Uterus (tissue), 4 donors: ENCODE results near the gene SLC17A7. TPM values are rescaled to one million over a fixed set of nuclear protein-coding genes. Genes with fewer than 3 reads are reported as not detected.
"Not testable (repeated sequence)": the region's sequence is repeated elsewhere in the genome, so short reads cannot be mapped to it uniquely, and the experiment has no call there.

Experiments
- DNase-seq, 2 donors: peaks; one replicate each; pipeline ENCODE4 v3.0.0-alpha.2; 2019 to 2020
- H3K27ac ChIP-seq, 2 donors: fragments of 200-600 bp; sonication (generic); 1 replicate in 1 of 2; 2 replicates in 1 of 2; pipeline ENCODE4 v1.5.1; 2016 to 2018
- H3K27me3 ChIP-seq, 2 donors: fragments of 200-600 bp; sonication (generic); one replicate each; pipeline ENCODE4 v1.5.1; 2018 to 2019; ENCODE audit warnings: control low read depth in 1 of 2
- H3K36me3 ChIP-seq, 2 donors: fragments of 200-600 bp; sonication (generic); one replicate each; pipeline ENCODE4 v1.5.1; 2019; ENCODE audit warnings: control low read depth in 1 of 2
- H3K4me1 ChIP-seq, 2 donors: fragments of 200-600 bp; sonication (generic); one replicate each; pipeline ENCODE4 v1.5.1; 2018 to 2019; ENCODE audit warnings: control low read depth in 1 of 2
- H3K4me3 ChIP-seq, 2 donors: fragments of 200-600 bp; sonication (generic); 1 replicate in 1 of 2; 2 replicates in 1 of 2; pipeline ENCODE4 v1.5.1; 2018 to 2019; ENCODE audit warnings: mild to moderate bottlenecking in 1 of 2
- H3K9me3 ChIP-seq, 2 donors: fragments of 200-600 bp; sonication (generic); one replicate each; pipeline ENCODE4 v1.5.1; 2019; ENCODE audit warnings: control low read depth in 1 of 2
- POLR2A ChIP-seq, 2 donors: fragments of 450-650 bp; IDR thresholded peaks; one replicate each; pipeline ENCODE4 v1.6.1; 2016; ENCODE audit warnings: antibody characterized with exemption in 2 of 2, mild to moderate bottlenecking in 1 of 2, moderate library complexity in 1 of 2
- intact Hi-C: fragments of 100-400 bp; cut with DNase I; formaldehyde crosslinking; loops from one replicate; pipeline ENCODE4 v1.15.1; 2023; ENCODE audit warnings: low total_unique reads
- total RNA-seq, 4 donors: library from RNA; depleted of rRNA in 3 of 4; stranded (reverse); fragments of >200 nt in 3 of 4; gene quantifications; one replicate each; pipeline versions ENCODE4 v1.1.0 to v1.2.4, GENCODE V29; 2014 to 2023
- TF ChIP-seq, protein P1 (sequence below), 4 experiments: fragments of 200-600 bp in 2 of 4; fragments of 450-650 bp in 2 of 4; sonication (generic) in 2 of 4; IDR thresholded peaks; one replicate each; pipeline ENCODE4 v1.5.1; 2016 to 2019; ENCODE audit warnings: antibody characterized with exemption in 4 of 4, mild to moderate bottlenecking in 2 of 4, moderate library complexity in 1 of 4
- donor health status: DM: yes; HTN: yes; CAD: no.

Gene SLC17A7
- total RNA-seq, 4 donors from 2014 or later: 1.3 to 5.6 (median 1.9) TPM; not detected in 1

DNA sequence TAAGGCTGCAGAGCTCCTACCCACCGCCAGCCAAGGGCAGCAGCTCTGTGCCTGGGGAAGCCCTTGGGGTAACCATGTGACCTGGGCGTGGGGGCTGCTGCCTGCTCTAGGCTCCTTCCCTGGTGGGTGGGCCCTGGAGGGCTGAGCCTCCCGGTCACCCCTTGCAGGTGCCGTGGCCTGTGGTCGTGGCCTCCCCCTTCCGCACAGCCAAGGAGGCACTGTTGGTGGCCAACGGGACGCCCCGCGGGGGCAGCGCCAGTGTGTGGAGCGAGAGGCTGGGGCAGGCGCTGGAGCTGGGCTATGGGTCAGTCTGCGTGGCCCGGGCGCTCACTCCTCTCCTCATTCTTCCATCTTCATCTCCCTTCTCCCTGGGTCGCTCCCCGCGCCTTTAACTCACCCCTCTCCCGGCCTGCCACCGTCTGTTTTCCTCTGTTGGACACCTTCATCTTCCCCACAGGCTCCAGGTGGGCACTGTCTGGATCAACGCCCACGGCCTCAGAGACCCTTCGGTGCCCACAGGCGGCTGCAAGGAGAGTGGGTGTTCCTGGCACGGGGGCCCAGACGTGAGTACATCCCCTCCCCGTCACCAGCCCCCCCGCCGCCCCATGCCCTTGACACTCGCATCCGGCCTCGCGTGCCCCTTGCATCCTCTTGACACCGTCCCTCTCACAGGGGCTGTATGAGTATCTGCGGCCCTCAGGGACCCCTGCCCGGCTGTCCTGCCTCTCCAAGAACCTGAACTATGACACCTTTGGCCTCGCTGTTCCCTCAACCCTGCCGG is 22.8 kb upstream of the SLC17A7 start:
- no peaks in the 10 kb centered on the region for H3K36me3 ChIP-seq

DNA sequence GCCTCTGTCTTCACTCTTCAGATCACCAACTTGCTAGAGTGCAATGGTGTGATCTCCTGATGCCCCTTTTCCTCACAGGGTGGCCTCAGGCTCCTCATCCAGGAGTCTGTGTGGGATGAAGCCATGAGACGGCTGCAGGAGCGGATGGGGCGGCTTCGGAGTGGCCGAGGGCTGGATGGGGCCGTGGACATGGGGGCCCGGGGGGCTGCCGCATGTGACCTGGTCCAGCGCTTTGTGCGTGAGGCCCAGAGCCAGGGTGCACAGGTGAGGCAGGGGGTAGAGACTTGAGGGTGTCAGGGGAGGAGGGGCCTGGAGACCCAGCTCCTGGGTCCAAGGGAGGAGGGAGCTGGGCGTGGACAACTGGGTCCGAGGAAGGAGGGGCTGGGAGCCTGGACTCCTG is 21.2 kb upstream of the SLC17A7 start:
- TF ChIP-seq POLR2A (IDR thresholded peaks at IDR 0.05): no peak
- TF ChIP-seq, protein P1, sequence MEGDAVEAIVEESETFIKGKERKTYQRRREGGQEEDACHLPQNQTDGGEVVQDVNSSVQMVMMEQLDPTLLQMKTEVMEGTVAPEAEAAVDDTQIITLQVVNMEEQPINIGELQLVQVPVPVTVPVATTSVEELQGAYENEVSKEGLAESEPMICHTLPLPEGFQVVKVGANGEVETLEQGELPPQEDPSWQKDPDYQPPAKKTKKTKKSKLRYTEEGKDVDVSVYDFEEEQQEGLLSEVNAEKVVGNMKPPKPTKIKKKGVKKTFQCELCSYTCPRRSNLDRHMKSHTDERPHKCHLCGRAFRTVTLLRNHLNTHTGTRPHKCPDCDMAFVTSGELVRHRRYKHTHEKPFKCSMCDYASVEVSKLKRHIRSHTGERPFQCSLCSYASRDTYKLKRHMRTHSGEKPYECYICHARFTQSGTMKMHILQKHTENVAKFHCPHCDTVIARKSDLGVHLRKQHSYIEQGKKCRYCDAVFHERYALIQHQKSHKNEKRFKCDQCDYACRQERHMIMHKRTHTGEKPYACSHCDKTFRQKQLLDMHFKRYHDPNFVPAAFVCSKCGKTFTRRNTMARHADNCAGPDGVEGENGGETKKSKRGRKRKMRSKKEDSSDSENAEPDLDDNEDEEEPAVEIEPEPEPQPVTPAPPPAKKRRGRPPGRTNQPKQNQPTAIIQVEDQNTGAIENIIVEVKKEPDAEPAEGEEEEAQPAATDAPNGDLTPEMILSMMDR (IDR thresholded peaks at IDR 0.05): no peak
- no peaks in the 10 kb centered on the region for H3K4me1 ChIP-seq
- no peak overlapping the region for H3K4me3 ChIP-seq
- no peak for DNase-seq
- H3K9me3 ChIP-seq: no peaks in the 10 kb centered on the region
- H3K27me3 ChIP-seq: no peaks in the 10 kb centered on the region
- H3K27ac ChIP-seq: no peak overlapping the region
- no peaks in the 10 kb centered on the region for H3K36me3 ChIP-seq
- intact Hi-C loops: no loop called here

More for the DNA sequence above, 22.8 kb upstream of the SLC17A7 start:
- Histone ChIP-seq H3K4me1 (no peaks in the 10 kb centered on the region), H3K27me3 (no peaks in the 10 kb centered on the region), H3K27ac (no peak overlapping the region), H3K9me3 (no peaks in the 10 kb centered on the region), H3K4me3 (no peak overlapping the region)
- intact Hi-C loops: no loop called here
- TF ChIP-seq, protein P1 (IDR thresholded peaks at IDR 0.05): no peak
- TF ChIP-seq POLR2A (IDR thresholded peaks at IDR 0.05): no peak
- no peak for DNase-seq

DNA sequence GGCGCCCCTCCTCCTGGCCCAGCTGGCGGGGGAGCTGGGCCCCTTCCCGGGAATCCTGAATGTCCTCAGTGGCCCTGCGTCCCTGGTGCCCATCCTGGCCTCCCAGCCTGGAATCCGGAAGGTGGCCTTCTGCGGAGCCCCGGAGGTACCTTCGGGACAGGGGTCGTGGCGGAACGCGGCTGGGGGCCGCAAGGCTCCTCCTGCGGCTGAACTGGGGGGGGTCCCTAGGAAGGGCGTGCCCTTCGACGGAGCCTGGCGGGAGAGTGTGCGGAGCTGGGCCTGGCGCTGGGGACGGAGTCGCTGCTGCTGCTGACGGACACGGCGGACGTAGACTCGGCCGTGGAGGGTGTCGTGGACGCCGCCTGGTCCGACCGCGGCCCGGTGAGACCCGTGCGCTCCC is 20.3 kb upstream of the SLC17A7 start:
- no peak overlapping the region for H3K27ac ChIP-seq
- no peak for DNase-seq
- H3K4me1 ChIP-seq: peaks cover 0 to 2% of the 10 kb centered on the region in 2 donors
- no peaks in the 10 kb centered on the region for H3K36me3 ChIP-seq
- TF ChIP-seq POLR2A (IDR thresholded peaks at IDR 0.05): no peak
- TF ChIP-seq, protein P1 (IDR thresholded peaks at IDR 0.05): no peak
- no peaks in the 10 kb centered on the region for H3K9me3 ChIP-seq
- no peaks in the 10 kb centered on the region for H3K27me3 ChIP-seq
- no peak overlapping the region for H3K4me3 ChIP-seq
- intact Hi-C loops: no loop called here

DNA sequence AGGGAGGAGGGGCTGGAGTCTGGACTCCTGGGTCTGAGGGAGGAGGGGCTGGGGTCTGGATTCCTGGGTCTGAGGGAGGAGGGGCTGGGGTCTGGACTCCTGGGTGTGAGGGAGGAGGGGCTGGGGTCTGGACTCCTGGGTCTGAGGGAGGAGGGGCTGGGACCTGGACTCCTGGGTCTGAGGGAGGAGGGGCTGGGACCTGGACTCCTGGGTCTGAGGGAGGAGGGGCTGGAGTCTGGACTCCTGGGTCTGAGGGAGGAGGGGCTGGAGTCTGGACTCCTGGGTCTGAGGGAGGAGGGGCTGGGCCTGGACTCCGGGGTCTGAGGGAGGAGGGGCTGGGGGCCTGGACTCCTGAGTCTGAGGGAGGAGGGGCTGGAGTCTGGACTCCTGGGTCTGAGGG is 19.8 kb upstream of the SLC17A7 start:
- DNase-seq, H3K4me1 ChIP-seq, intact Hi-C loops, H3K36me3 ChIP-seq, H3K27me3 ChIP-seq, H3K4me3 ChIP-seq, H3K27ac ChIP-seq, H3K9me3 ChIP-seq: not testable (repeated sequence)

DNA sequence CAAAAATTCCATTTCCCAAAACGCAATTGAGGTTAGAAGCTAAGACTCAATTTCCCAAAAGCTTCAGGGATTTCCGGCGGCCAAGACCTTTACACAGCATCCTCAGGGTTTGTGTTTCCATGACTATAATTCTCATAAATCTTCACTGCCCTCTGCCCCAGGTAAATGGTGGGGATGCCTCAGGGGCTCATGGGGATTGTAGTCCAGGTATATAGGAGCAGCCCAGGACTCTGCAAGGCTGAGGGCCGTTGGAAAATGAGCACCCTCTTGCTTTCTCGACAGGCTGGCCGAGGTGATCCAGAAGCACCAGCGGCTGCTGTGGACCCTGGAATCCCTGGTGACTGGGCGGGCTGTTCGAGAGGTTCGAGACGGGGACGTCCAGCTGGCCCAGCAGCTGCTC is 18.1 kb upstream of the SLC17A7 start:
- intact Hi-C loops: no loop called here
- TF ChIP-seq, protein P1 (IDR thresholded peaks at IDR 0.05): no peak
- no peak for TF ChIP-seq POLR2A (IDR thresholded peaks at IDR 0.05)
- Histone ChIP-seq H3K27ac (no peak overlapping the region), H3K4me3 (no peak overlapping the region), H3K4me1 (peaks cover under 1 to 2% of the 10 kb centered on the region in 2 donors), H3K9me3 (no peaks in the 10 kb centered on the region), H3K36me3 (no peaks in the 10 kb centered on the region), H3K27me3 (no peaks in the 10 kb centered on the region)
- no peak for DNase-seq
